ENCODE data around the gene SAMSN1.
"Not testable (repeated sequence)": the region's sequence is repeated elsewhere in the genome, so short reads cannot be mapped to it uniquely, and the experiment has no call there.

DNA sequence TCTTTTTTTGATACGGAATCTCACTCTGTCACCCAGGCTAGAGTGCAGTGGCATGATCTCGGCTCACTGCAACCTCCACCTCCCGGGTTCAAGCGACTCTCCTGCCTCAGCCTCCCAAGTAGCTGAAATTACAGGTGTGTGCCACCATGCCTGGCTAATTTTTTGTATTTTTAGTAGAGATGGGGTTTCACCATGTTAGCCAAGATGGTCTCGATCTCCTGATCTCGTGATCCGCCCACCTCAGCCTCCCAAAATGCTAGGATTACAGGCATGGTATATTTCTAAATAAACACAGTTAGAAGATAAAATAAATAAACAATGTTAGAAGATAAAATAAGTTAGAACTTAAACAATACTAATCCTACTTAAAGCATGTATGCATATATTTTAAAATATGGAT lies 604 bp upstream of the SAMSN1 start:
- TF ChIP-seq CTCF (IDR thresholded peaks at IDR 0.05); EP300 (IDR thresholded peaks at IDR 0.05; ENCODE audit: low read depth); POLR2AphosphoS5 (IDR thresholded peaks at IDR 0.05); POLR2A (IDR thresholded peaks at IDR 0.05): not testable (repeated sequence)
